Articular chondrocyte of knee joint (primary cell): Measurements from ENCODE around the gene FAAP100. TPM values are rescaled to one million over a fixed set of nuclear protein-coding genes. Genes with fewer than 3 reads are reported as not detected.

Experiments used
- small RNA-seq: library from RNA; depleted of rRNA; stranded (forward); fragments of <200 nt; gene quantifications from one replicate; pipeline ENCODE3, GENCODE V24; 2012
- total RNA-seq: library from RNA; depleted of rRNA; stranded (reverse); fragments of >200 nt; gene quantifications from 2 replicates; pipeline ENCODE4 v1.2.3, GENCODE V29; 2012

The FAAP100 gene, protein sequence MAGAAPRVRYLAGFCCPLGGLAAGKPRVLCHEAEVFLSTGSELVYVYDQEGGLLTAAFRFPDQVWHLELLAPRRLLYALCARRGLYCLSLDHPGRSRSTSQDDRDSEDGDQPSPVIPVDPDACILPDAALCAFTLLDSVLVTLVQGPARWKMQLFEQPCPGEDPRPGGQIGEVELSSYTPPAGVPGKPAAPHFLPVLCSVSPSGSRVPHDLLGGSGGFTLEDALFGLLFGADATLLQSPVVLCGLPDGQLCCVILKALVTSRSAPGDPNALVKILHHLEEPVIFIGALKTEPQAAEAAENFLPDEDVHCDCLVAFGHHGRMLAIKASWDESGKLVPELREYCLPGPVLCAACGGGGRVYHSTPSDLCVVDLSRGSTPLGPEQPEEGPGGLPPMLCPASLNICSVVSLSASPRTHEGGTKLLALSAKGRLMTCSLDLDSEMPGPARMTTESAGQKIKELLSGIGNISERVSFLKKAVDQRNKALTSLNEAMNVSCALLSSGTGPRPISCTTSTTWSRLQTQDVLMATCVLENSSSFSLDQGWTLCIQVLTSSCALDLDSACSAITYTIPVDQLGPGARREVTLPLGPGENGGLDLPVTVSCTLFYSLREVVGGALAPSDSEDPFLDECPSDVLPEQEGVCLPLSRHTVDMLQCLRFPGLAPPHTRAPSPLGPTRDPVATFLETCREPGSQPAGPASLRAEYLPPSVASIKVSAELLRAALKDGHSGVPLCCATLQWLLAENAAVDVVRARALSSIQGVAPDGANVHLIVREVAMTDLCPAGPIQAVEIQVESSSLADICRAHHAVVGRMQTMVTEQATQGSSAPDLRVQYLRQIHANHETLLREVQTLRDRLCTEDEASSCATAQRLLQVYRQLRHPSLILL
- 27.8 and 31.5 TPM in 2 replicates for total RNA-seq

GRCh38 chr17:81552244-81553017 is at the start of gene FAAP100:
TSS of gene FAAP100 (minus strand) at chr17:81552353. CDS start at chr17:81552330, 23 bp downstream.

DNA sequence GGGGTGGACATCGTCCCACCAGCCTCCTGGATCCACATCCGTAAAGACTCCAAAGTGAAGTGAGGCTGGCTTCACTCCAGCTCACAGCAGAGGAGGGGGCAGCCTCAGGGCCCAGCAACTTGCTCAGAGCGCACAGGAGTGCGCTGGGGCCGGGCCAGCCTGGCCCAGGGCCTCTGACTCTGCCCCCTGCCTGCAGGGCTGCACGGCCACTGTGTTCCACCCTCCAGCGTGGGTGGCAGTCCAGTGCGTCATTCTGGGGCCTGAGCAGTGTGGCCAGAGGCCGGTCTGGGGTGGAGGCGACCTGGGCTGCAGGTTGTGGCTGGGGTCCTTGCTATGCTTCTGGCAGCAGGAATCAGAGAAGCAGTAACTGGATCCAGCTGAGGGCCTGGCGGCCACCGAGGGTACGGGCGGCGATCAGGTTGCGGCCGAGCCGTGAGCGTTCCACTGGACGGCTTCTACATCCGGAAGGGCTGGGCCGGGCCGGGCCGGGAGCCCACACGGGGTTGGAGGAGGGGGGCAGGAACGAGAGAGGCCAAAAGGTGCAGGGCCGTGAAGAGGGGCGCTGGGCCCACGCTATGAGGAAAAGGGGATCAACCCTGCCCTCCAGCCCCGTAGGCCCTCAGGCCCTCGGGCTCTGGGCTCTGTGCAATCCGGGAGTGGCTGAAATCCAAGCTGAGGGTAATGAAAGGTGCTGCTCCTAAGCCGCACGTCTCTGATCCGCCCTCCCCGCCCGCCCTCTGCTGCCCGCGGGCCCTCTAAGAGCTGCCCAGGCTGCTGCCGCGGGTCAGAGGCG is 24.4 kb downstream of the FAAP100 start, which contains the start of gene FSCN2:
FSCN2 (plus strand) TSS at position 787 of the 793 bp plus-strand sequence. CDS start 155 bp downstream, outside the sequence.

GRCh38 chr17:81512562-81513371 is 39.4 kb downstream of the FAAP100 start, which contains the start of gene ACTG1:
TSS of gene ACTG1 (minus strand) at chr17:81512799. CDS start at chr17:81512354, 445 bp downstream.

Small RNA genes within 50 kb of the gene (small RNA-seq; reads per million reads assigned to genes)
- not detected for gene RF00019

Other genes starting within 250 kb of the FAAP100 start
- gene BAHCC1, start 156.9 kb downstream of the FAAP100 start, total RNA-seq, result 10.1 and 14.4 TPM in 2 replicates
- 8,564 and 11,024 TPM in 2 replicates for gene ACTG1, start 39.6 kb downstream of the FAAP100 start, total RNA-seq
- gene FSCN2, start 24.0 kb downstream of the FAAP100 start, total RNA-seq, result 2.4 and 3.4 TPM in 2 replicates
- gene NPLOC4, start 84.8 kb upstream of the FAAP100 start, total RNA-seq, result 64.6 and 78.3 TPM in 2 replicates
- 2.9 and 4.3 TPM in 2 replicates for gene TSPAN10, start 84.8 kb upstream of the FAAP100 start, total RNA-seq
- gene PDE6G, start 104.2 kb upstream of the FAAP100 start, total RNA-seq, result 0.54 and 0.65 TPM in 2 replicates
- gene OXLD1, start 114.3 kb upstream of the FAAP100 start, total RNA-seq, result 14.4 and 16.1 TPM in 2 replicates
- 7.2 and 7.4 TPM in 2 replicates for gene CCDC137, start 114.4 kb upstream of the FAAP100 start, total RNA-seq
- gene ARL16, start 131.4 kb upstream of the FAAP100 start, total RNA-seq, result 27.1 and 29.9 TPM in 2 replicates
- gene HGS, start 131.7 kb upstream of the FAAP100 start, total RNA-seq, result 69.5 and 83.4 TPM in 2 replicates
- 15.7 and 17.6 TPM in 2 replicates for gene MRPL12, start 151.0 kb upstream of the FAAP100 start, total RNA-seq
- gene SLC25A10, start 159.9 kb upstream of the FAAP100 start, total RNA-seq, result 8.9 and 10.2 TPM in 2 replicates